HG03095 (cell line): ENCODE results near the gene GNG7.
"Not testable (repeated sequence)": the region's sequence is repeated elsewhere in the genome, so short reads cannot be mapped to it uniquely, and the experiment has no call there.

Experiments used
- ATAC-seq: cut with Tn5 transposase; IDR thresholded peaks from one replicate; pipeline ENCODE4 v1.9.1; 2021; ENCODE audit warnings: moderate library complexity; ENCODE audit not compliant: unreplicated experiment

The GNG7 gene

GRCh38 chr19:2714102-2714501 lies 11.6 kb upstream of the GNG7 start:
- ATAC-seq: not testable (repeated sequence)

GRCh38 chr19:2713170-2713569 lies 10.7 kb upstream of the GNG7 start:
- ATAC-seq: not testable (repeated sequence)

GRCh38 chr19:2711875-2712205 lies 9.3 kb upstream of the GNG7 start:
- no peak for ATAC-seq

- ATAC-seq: no peak
Observed at GRCh38 chr19:2711172-2711874, 8.8 kb upstream of the GNG7 start.

- ATAC-seq: no peak
Observed at GRCh38 chr19:2706251-2706650, 3.8 kb upstream of the GNG7 start.

GRCh38 chr19:2703691-2704216 lies 1.3 kb upstream of the GNG7 start:
- ATAC-seq: no peak

GRCh38 chr19:2703077-2703437 lies 563 bp upstream of the GNG7 start:
- ATAC-seq: no peak

GRCh38 chr19:2701361-2702169 lies 929 bp downstream of the GNG7 start:
- ATAC-seq: no peak

GRCh38 chr19:2700660-2701360 lies 1.7 kb downstream of the GNG7 start:
- ATAC-seq: no peak

- no peak for ATAC-seq
Observed at GRCh38 chr19:2699413-2700140, 2.9 kb downstream of the GNG7 start.

- ATAC-seq: no peak
Observed at GRCh38 chr19:2694196-2694595, 8.3 kb downstream of the GNG7 start.

GRCh38 chr19:2693492-2694160 lies 8.9 kb downstream of the GNG7 start:
- no peak for ATAC-seq

GRCh38 chr19:2691951-2692350 lies 10.5 kb downstream of the GNG7 start:
- ATAC-seq: no peak

GRCh38 chr19:2690856-2691255 lies 11.6 kb downstream of the GNG7 start:
- no peak for ATAC-seq

GRCh38 chr19:2686360-2686759 lies 16.1 kb downstream of the GNG7 start:
- no peak for ATAC-seq

- no peak for ATAC-seq
Observed at GRCh38 chr19:2685204-2685704, 17.2 kb downstream of the GNG7 start.

GRCh38 chr19:2683430-2684003 lies 19.0 kb downstream of the GNG7 start:
- no peak for ATAC-seq

- ATAC-seq: no peak
Observed at GRCh38 chr19:2680808-2681207, 21.7 kb downstream of the GNG7 start.

- ATAC-seq: no peak
Observed at GRCh38 chr19:2679439-2679838, 23.1 kb downstream of the GNG7 start.

- not testable (repeated sequence) for ATAC-seq
Observed at GRCh38 chr19:2678948-2679347, 23.5 kb downstream of the GNG7 start.
